B cell (primary cell): ENCODE measurements around the gene DOK7.

ENCODE experiments used
- EZH2 ChIP-seq: IDR thresholded peaks from 2 replicates; pipeline ENCODE4 v1.6.1; 2012; ENCODE audit warnings: borderline replicate concordance, low read depth, mild to moderate bottlenecking, moderate library complexity, low read length; ENCODE audit not compliant: insufficient read depth, poor library complexity, severe bottlenecking
- TF ChIP-seq, protein P1 (sequence below): fragments of 200-600 bp; IDR thresholded peaks from one replicate; pipeline ENCODE4 v1.8.0; 2022; ENCODE audit warnings: antibody characterized with exemption, mild to moderate bottlenecking

DNA sequence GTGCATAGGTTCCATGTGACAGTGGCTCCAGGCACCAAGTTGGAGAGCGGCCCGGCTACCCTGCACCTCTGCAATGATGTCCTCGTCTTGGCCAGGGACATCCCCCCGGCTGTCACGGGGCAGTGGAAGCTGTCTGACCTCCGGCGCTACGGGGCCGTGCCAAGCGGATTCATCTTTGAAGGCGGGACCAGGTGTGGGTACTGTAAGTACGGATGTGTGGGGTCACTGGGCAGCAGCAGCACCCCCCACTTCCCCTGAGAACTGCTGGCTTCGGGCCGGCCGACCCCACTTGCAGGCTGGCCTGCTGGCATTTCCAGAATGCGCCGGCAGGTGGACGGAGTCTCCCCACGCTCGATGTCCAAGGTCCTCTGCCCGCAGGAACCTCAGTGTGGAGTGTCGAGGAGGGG is 13.2 kb downstream of the DOK7 start:
- TF ChIP-seq, protein P1, sequence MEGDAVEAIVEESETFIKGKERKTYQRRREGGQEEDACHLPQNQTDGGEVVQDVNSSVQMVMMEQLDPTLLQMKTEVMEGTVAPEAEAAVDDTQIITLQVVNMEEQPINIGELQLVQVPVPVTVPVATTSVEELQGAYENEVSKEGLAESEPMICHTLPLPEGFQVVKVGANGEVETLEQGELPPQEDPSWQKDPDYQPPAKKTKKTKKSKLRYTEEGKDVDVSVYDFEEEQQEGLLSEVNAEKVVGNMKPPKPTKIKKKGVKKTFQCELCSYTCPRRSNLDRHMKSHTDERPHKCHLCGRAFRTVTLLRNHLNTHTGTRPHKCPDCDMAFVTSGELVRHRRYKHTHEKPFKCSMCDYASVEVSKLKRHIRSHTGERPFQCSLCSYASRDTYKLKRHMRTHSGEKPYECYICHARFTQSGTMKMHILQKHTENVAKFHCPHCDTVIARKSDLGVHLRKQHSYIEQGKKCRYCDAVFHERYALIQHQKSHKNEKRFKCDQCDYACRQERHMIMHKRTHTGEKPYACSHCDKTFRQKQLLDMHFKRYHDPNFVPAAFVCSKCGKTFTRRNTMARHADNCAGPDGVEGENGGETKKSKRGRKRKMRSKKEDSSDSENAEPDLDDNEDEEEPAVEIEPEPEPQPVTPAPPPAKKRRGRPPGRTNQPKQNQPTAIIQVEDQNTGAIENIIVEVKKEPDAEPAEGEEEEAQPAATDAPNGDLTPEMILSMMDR: no peak
- no peak for TF ChIP-seq EZH2
